HEK293 (cell line): ENCODE measurements around the gene RFX2.

Experiments used
- CTCF ChIA-PET: fragments of 350-600 bp; formaldehyde crosslinking; extraction: SDS; loops from one replicate; lab custom pipeline; 2021; ENCODE audit warnings: antibody characterized with exemption; lab: Yijun Ruan, JAX
- POLR2A ChIA-PET: fragments of 300-600 bp; formaldehyde crosslinking; extraction: SDS; loops from one replicate; lab custom pipeline; 2020; ENCODE audit warnings: antibody characterized with exemption, inconsistent platforms; lab: Yijun Ruan, JAX
- H3K27ac ChIP-seq: fragments of 200-500 bp; sonication (Bioruptor generic); 2 replicates; pipeline ENCODE4 v1.5.1; 2014; ENCODE audit warnings: low read depth, low read length, control low read depth, inconsistent platforms; ENCODE audit errors: extremely low read depth
- H3K36me3 ChIP-seq, 2 experiments: fragments of 200-500 bp in 1 of 2; sonication (Bioruptor generic) in 1 of 2; 1 replicate in 1 of 2; 2 replicates in 1 of 2; pipeline ENCODE4 v1.5.1; 2014 to 2017; ENCODE audit warnings: inconsistent platforms in 2 of 2, low read length in 2 of 2; ENCODE audit not compliant: control insufficient read depth in 2 of 2, insufficient read depth in 1 of 2
- H3K4me1 ChIP-seq: fragments of 200-500 bp; sonication (Bioruptor generic); 2 replicates; pipeline ENCODE4 v1.5.1; 2014; ENCODE audit warnings: mild to moderate bottlenecking, low read length, inconsistent platforms; ENCODE audit not compliant: control insufficient read depth, insufficient read depth
- H3K4me3 ChIP-seq: 2 replicates; pipeline ENCODE4 v1.5.1; 2011; ENCODE audit warnings: low read depth, mild to moderate bottlenecking, control low read depth, low read length, moderate library complexity
- H3K9me3 ChIP-seq: fragments of 200-500 bp; sonication (Bioruptor generic); 2 replicates; pipeline ENCODE4 v1.5.1; 2014; ENCODE audit warnings: low read depth, low read length, inconsistent platforms; ENCODE audit not compliant: control insufficient read depth, insufficient read depth
- BCL11B ChIP-seq: fragments of 450-650 bp; formaldehyde crosslinking; IDR thresholded peaks from 2 replicates; pipeline ENCODE4 v1.5.1; 2016; ENCODE audit warnings: low read depth, missing biosample characterization, missing genetic modification characterization
- HOXD13 ChIP-seq: sonication (generic); formaldehyde crosslinking; IDR thresholded peaks from 2 replicates; pipeline ENCODE4 v1.8.0; 2022; ENCODE audit warnings: missing genetic modification reagents, borderline replicate concordance
- OVOL3 ChIP-seq: fragments of 450-650 bp; formaldehyde crosslinking; IDR thresholded peaks from 2 replicates; pipeline ENCODE4 v1.5.1; 2016; ENCODE audit warnings: missing biosample characterization, missing genetic modification characterization
- PRDM6 ChIP-seq: fragments of 450-650 bp; formaldehyde crosslinking; IDR thresholded peaks from 2 replicates; pipeline ENCODE4 v1.5.1; 2017; ENCODE audit warnings: missing biosample characterization, missing genetic modification characterization
- ZBTB10 ChIP-seq: fragments of 450-650 bp; formaldehyde crosslinking; IDR thresholded peaks from 2 replicates; pipeline ENCODE4 v1.5.1; 2016; ENCODE audit warnings: missing biosample characterization, missing genetic modification characterization
- ZBTB26 ChIP-seq: fragments of 450-650 bp; formaldehyde crosslinking; optimal IDR thresholded peaks from 2 replicates; pipeline ENCODE3; 2016; ENCODE audit warnings: missing biosample characterization, mild to moderate bottlenecking, missing genetic modification characterization
- ZBTB8A ChIP-seq: fragments of 450-650 bp; formaldehyde crosslinking; IDR thresholded peaks from 2 replicates; pipeline ENCODE4 v1.5.1; 2016; ENCODE audit warnings: missing biosample characterization, missing genetic modification characterization
- ZFP37 ChIP-seq: fragments of 450-650 bp; formaldehyde crosslinking; IDR thresholded peaks from 2 replicates; pipeline ENCODE4 v1.5.1; 2016; ENCODE audit warnings: missing biosample characterization, missing genetic modification characterization
- ZIC2 ChIP-seq: fragments of 450-650 bp; formaldehyde crosslinking; IDR thresholded peaks from 2 replicates; pipeline ENCODE4 v1.5.1; 2016; ENCODE audit warnings: missing biosample characterization, missing genetic modification characterization
- ZNF239 ChIP-seq: fragments of 450-650 bp; formaldehyde crosslinking; IDR thresholded peaks from 2 replicates; pipeline ENCODE4 v1.5.1; 2016; ENCODE audit warnings: missing biosample characterization, missing genetic modification characterization
- ZNF280D ChIP-seq: fragments of 450-650 bp; formaldehyde crosslinking; IDR thresholded peaks from 2 replicates; pipeline ENCODE4 v1.5.1; 2016; ENCODE audit warnings: missing biosample characterization, missing genetic modification characterization
- ZNF302 ChIP-seq: fragments of 450-650 bp; formaldehyde crosslinking; IDR thresholded peaks from 2 replicates; pipeline ENCODE4 v1.5.1; 2016; ENCODE audit warnings: missing biosample characterization, missing genetic modification characterization, low read depth
- ZNF341 ChIP-seq: fragments of 450-650 bp; formaldehyde crosslinking; IDR thresholded peaks from 2 replicates; pipeline ENCODE4; 2016; ENCODE audit warnings: low read depth, missing biosample characterization, missing genetic modification characterization
- ZNF391 ChIP-seq: fragments of 450-650 bp; formaldehyde crosslinking; IDR thresholded peaks from 2 replicates; pipeline ENCODE4 v1.5.1; 2016; ENCODE audit warnings: low read depth, missing biosample characterization, missing genetic modification characterization, borderline replicate concordance
- ZNF394 ChIP-seq: fragments of 450-650 bp; formaldehyde crosslinking; IDR thresholded peaks from 2 replicates; pipeline ENCODE4 v1.5.1; 2016; ENCODE audit warnings: missing biosample characterization, missing genetic modification characterization, mild to moderate bottlenecking, moderate library complexity, borderline replicate concordance
- ZNF426 ChIP-seq: fragments of 450-650 bp; formaldehyde crosslinking; IDR thresholded peaks from 2 replicates; pipeline ENCODE4 v1.5.1; 2017; ENCODE audit warnings: missing biosample characterization, missing genetic modification characterization, mild to moderate bottlenecking, inconsistent platforms, moderate library complexity
- ZNF621 ChIP-seq: fragments of 450-650 bp; formaldehyde crosslinking; IDR thresholded peaks from 2 replicates; pipeline ENCODE4 v1.5.1; 2017; ENCODE audit warnings: missing biosample characterization, missing genetic modification characterization
- ZNF701 ChIP-seq: fragments of 450-650 bp; formaldehyde crosslinking; IDR thresholded peaks from 2 replicates; pipeline ENCODE4 v1.5.1; 2016; ENCODE audit warnings: missing biosample characterization, missing genetic modification characterization
- ZNF777 ChIP-seq: fragments of 450-650 bp; formaldehyde crosslinking; IDR thresholded peaks from 2 replicates; pipeline ENCODE4 v1.5.1; 2017; ENCODE audit warnings: missing biosample characterization, missing genetic modification characterization, borderline replicate concordance
- ZSCAN18 ChIP-seq: fragments of 450-650 bp; formaldehyde crosslinking; IDR thresholded peaks from 2 replicates; pipeline ENCODE4 v1.5.1; 2016; ENCODE audit warnings: missing biosample characterization, missing genetic modification characterization

The RFX2 gene

GRCh38 chr19:6109947-6110346, 353 bp downstream of the RFX2 start:
- CTCF ChIA-PET: no interaction called here
- H3K27ac ChIP-seq: no peak overlapping the region

GRCh38 chr19:6108721-6109633, 1.3 kb downstream of the RFX2 start:
- Histone ChIP-seq H3K27ac (no peak overlapping the region), H3K4me3 (peak overlapping the region; percentile 45), H3K9me3 (no peaks in the 10 kb centered on the region), H3K36me3 (no peaks in the 10 kb centered on the region), H3K4me1 (peaks cover 11% of the 10 kb centered on the region)
- POLR2A ChIA-PET: interaction anchor here (0.5 to 1.0 kb wide), 3 partner anchors 10 to 22 kb away, joined by 3 to 4 read pairs (median 3); no protein-coding TSS in a partner anchor
- CTCF ChIA-PET: interaction anchor here (0.7 kb wide), 1 partner anchor 72 kb away, joined by 3 read pairs; no protein-coding TSS in a partner anchor
- 0 out of 2 replicates have a peak, but pooled peaks have one; percentile 69 for TF ChIP-seq ZNF391 (tag by site-specific recombination)
- no peak for TF ChIP-seq OVOL3 (tag by site-specific recombination)
- TF ChIP-seq ZSCAN18 (tag by site-specific recombination): peak; percentile 57; the same call in 1 of the 2 replicates
- peak; percentile 58 for TF ChIP-seq ZBTB8A
- peak; percentile 89 for TF ChIP-seq ZBTB26 (tag by site-specific recombination)
- no peak for TF ChIP-seq ZNF621
- TF ChIP-seq ZNF239 (tag by site-specific recombination): 0 out of 2 replicates have a peak, but pooled peaks have one; percentile 70
- TF ChIP-seq ZIC2 (tag by site-specific recombination): peak; percentile 44
- peak; percentile 34; the same call in 1 of the 2 replicates for TF ChIP-seq PRDM6 (tag by site-specific recombination)
- no peak for TF ChIP-seq ZNF701 (tag by site-specific recombination)
- TF ChIP-seq ZNF280D (tag by site-specific recombination): peak; percentile 21; the same call in 1 of the 2 replicates
- peak; percentile 80; the same call in 1 of the 2 replicates for TF ChIP-seq ZFP37 (tag by site-specific recombination)
- peak; percentile 62; the same call in 1 of the 2 replicates for TF ChIP-seq ZNF394 (tag by site-specific recombination)
- peak; percentile 79; the same call in 1 of the 2 replicates for TF ChIP-seq ZNF777 (tag by site-specific recombination)
- no peak for TF ChIP-seq ZNF426 (tag by site-specific recombination)
- no peak for TF ChIP-seq BCL11B (tag by site-specific recombination)
- peak; percentile 74 for TF ChIP-seq ZNF341

More at GRCh38 chr19:6109947-6110346, 353 bp downstream of the RFX2 start:
- TF ChIP-seq HOXD13 (CRISPR knock-in tag) (no peak), ZNF302 (tag by site-specific recombination) (no peak), ZBTB10 (tag by site-specific recombination) (peak; percentile 14)
- H3K36me3 ChIP-seq: no peaks in the 10 kb centered on the region
- H3K4me1 ChIP-seq: peaks cover 11% of the 10 kb centered on the region
- H3K9me3 ChIP-seq: no peaks in the 10 kb centered on the region
- H3K4me3 ChIP-seq: peak overlapping the region; percentile 45
- POLR2A ChIA-PET: no interaction called here
